Renal cortex interstitium (tissue), 11 donors: ENCODE measurements around the gene C2CD2L. TPM values are rescaled to one million over a fixed set of nuclear protein-coding genes. Genes with fewer than 3 reads are reported as not detected.

Experiments used
- DNase-seq, 11 donors: peaks; one replicate each; pipeline ENCODE4 v3.0.0-alpha.2; 2013; ENCODE audit warnings: low read depth in 9 of 11, low spot score in 4 of 11; ENCODE audit errors: extremely low read depth in 1 of 11
- polyA plus RNA-seq, 3 donors: library from polyadenylated mRNA; unstranded; fragments of 120-200 nt; gene quantifications; one replicate each; pipeline ENCODE4 v1.2.1, GENCODE V29; 2013; ENCODE audit not compliant: insufficient read length in 3 of 3

The C2CD2L gene
- polyA plus RNA-seq, 3 donors: 8.7 to 11.0 (median 10.8) TPM

GRCh38 chr11:119167933-119168332, 60.8 kb downstream of the C2CD2L start:
- DNase-seq: no peak

Other genes with a start within 250 kb of the C2CD2L start
- gene CXCR5, start 223.5 kb upstream of the C2CD2L start, polyA plus RNA-seq: not detected
- 10 to 100 TPM; 23.8 to 35.7 (median 33.5) TPM for gene BCL9L, start 181.4 kb upstream of the C2CD2L start, polyA plus RNA-seq
- gene UPK2, start 151.0 kb upstream of the C2CD2L start, polyA plus RNA-seq: 1 to 10 TPM; 3.5 to 6.0 (median 5.9) TPM
- under 1 TPM in 1 of 3 donors, not detected in 2; 0.14 TPM for gene FOXR1, start 135.6 kb upstream of the C2CD2L start, polyA plus RNA-seq
- gene CENATAC, start 109.2 kb upstream of the C2CD2L start, polyA plus RNA-seq: 10 to 100 TPM; 17.2 to 46.3 (median 22.0) TPM
- gene RPS25, start 89.0 kb upstream of the C2CD2L start, polyA plus RNA-seq: 1,000 to 10,000 TPM; 1,021 to 1,242 (median 1,207) TPM
- gene TRAPPC4, start 88.6 kb upstream of the C2CD2L start, polyA plus RNA-seq: 100 to 1,000 TPM in 2 of 3 donors, 10 to 100 TPM in 1; 91.1 to 115 (median 102) TPM
- 100 to 1,000 TPM in 2 of 3 donors, 10 to 100 TPM in 1; 95.1 to 108 (median 103) TPM for gene SLC37A4, start 76.5 kb upstream of the C2CD2L start, polyA plus RNA-seq
- 100 to 1,000 TPM; 119 to 133 (median 120) TPM for gene HYOU1, start 50.1 kb upstream of the C2CD2L start, polyA plus RNA-seq
- 10 to 100 TPM; 49.5 to 62.6 (median 53.6) TPM for gene VPS11, start 39.5 kb upstream of the C2CD2L start, polyA plus RNA-seq
- 10 to 100 TPM; 27.2 to 30.9 (median 30.0) TPM for gene HMBS, start 22.5 kb upstream of the C2CD2L start, polyA plus RNA-seq
- gene DPAGT1, start 5.5 kb upstream of the C2CD2L start, polyA plus RNA-seq: 10 to 100 TPM; 58.1 to 59.4 (median 58.1) TPM
- 10 to 100 TPM; 28.2 to 42.9 (median 29.1) TPM for gene HINFP, start 14.2 kb downstream of the C2CD2L start, polyA plus RNA-seq
- gene ABCG4, start 41.7 kb downstream of the C2CD2L start, polyA plus RNA-seq: 1 to 10 TPM in 2 of 3 donors, under 1 TPM in 1; 0.72 to 1.2 (median 1.1) TPM
- 10 to 100 TPM in 2 of 3 donors, 1 to 10 TPM in 1; 8.9 to 15.1 (median 12.0) TPM for gene NLRX1, start 61.4 kb downstream of the C2CD2L start, polyA plus RNA-seq
- gene NHERF4, start 78.1 kb downstream of the C2CD2L start, polyA plus RNA-seq: 10 to 100 TPM; 14.6 to 20.6 (median 17.1) TPM
- 10 to 100 TPM; 16.6 to 23.2 (median 20.3) TPM for gene CBL, start 99.0 kb downstream of the C2CD2L start, polyA plus RNA-seq
- gene MCAM, start 209.8 kb downstream of the C2CD2L start, polyA plus RNA-seq: 10 to 100 TPM; 49.2 to 62.0 (median 55.5) TPM
- 10 to 100 TPM; 29.3 to 35.8 (median 33.3) TPM for gene RNF26, start 227.2 kb downstream of the C2CD2L start, polyA plus RNA-seq
- 10 to 100 TPM; 18.1 to 30.5 (median 23.7) TPM for gene C1QTNF5, start 233.5 kb downstream of the C2CD2L start, polyA plus RNA-seq
- not detected for gene MFRP, start 239.4 kb downstream of the C2CD2L start, polyA plus RNA-seq